ENCODE results near the gene OSBPL1A.

DNA sequence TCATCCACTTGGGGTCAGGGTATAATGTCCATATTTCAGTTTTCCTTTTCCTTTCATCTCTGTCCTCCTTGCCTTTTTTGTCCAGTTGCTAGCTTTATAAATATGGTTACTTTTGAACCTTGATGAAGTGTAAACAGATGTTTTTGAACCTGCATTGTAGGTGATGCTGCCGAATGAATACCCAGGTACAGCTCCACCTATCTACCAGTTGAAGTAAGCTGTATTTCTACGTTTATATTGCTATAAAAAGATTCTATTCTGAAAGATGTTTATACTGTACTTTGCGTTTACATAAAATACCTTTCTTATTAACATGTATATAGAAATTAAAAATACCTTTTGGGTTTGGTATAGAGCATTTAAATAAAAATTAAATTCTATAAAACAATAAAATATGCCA, 31.1 kb upstream of the OSBPL1A start:
- TF ChIP-seq POLR2A (IDR thresholded peaks at IDR 0.05; ENCODE audit: low read length) (no peak), GATA1 (IDR thresholded peaks at IDR 0.05; ENCODE audit: low read depth, low read length) (no peak)
